BLaER1 treated with 17β-estradiol and CSF1 and Interleukin-3, amounts not matched to agents 10 nM and 100 nM (cell line): Measurements from ENCODE around the gene BSPRY.
"Not testable (repeated sequence)": the region's sequence is repeated elsewhere in the genome, so short reads cannot be mapped to it uniquely, and the experiment has no call there.

Experiments
- H3K27ac ChIP-seq, 11 experiments: shearing (Covaris generic); formaldehyde crosslinking; 2 replicates each; pipeline ENCODE4 v1.8.1; 2022
- H3K27me3 ChIP-seq, 11 experiments: shearing (Covaris generic); formaldehyde crosslinking; 2 replicates each; pipeline ENCODE4 v1.8.1; 2022
- H3K36me3 ChIP-seq, 11 experiments: shearing (Covaris generic); formaldehyde crosslinking; 2 replicates each; pipeline ENCODE4 v1.8.1; 2022
- H3K4me1 ChIP-seq, 10 experiments: shearing (Covaris generic); formaldehyde crosslinking; 2 replicates each; pipeline ENCODE4 v1.8.1; 2022
- H3K4me2 ChIP-seq, 11 experiments: shearing (Covaris generic); formaldehyde crosslinking; 2 replicates each; pipeline ENCODE4 v1.8.1; 2022
- H3K4me3 ChIP-seq, 10 experiments: shearing (Covaris generic); formaldehyde crosslinking; 2 replicates each; pipeline ENCODE4 v1.8.1; 2022
- H3K9ac ChIP-seq, 11 experiments: shearing (Covaris generic); formaldehyde crosslinking; 2 replicates each; pipeline ENCODE4 v1.8.1; 2022
- H3K9me3 ChIP-seq, 11 experiments: shearing (Covaris generic); formaldehyde crosslinking; replicated peaks in 1 of 11; 2 replicates each; pipeline ENCODE4 v1.8.1; 2022
- H4K20me1 ChIP-seq, 11 experiments: shearing (Covaris generic); formaldehyde crosslinking; 2 replicates each; pipeline ENCODE4 v1.8.1; 2022
- Cebpa-rat ChIP-seq, 11 experiments: shearing (Covaris generic); IDR thresholded peaks; 2 replicates each; pipeline ENCODE4 v1.8.1; 2022

The BSPRY gene

GRCh38 chr9:113372059-113372458 lies 22.7 kb downstream of the BSPRY start:
- peaks cover 9 to 14% (median 12%) of the 10 kb centered on the region in 10 experiments; a peak in 19 of 20 replicates for H3K4me1 ChIP-seq
- no peak overlapping the region for H3K27ac ChIP-seq
- H3K4me3 ChIP-seq: no peak overlapping the region
- H3K4me2 ChIP-seq: no peak overlapping the region
- no peak for TF ChIP-seq Cebpa-rat (IDR thresholded peaks at IDR 0.05)
- no peaks in the 10 kb centered on the region for H3K27me3 ChIP-seq
- H3K9me3 ChIP-seq: no peaks in the 10 kb centered on the region
- H4K20me1 ChIP-seq: peaks cover 0 to 21% (median 0%) of the 10 kb centered on the region in 11 experiments; a peak in 6 of 22 replicates
- no peak overlapping the region for H3K9ac ChIP-seq
- H3K36me3 ChIP-seq: peaks cover 22 to 42% (median 29%) of the 10 kb centered on the region in 11 experiments

DNA sequence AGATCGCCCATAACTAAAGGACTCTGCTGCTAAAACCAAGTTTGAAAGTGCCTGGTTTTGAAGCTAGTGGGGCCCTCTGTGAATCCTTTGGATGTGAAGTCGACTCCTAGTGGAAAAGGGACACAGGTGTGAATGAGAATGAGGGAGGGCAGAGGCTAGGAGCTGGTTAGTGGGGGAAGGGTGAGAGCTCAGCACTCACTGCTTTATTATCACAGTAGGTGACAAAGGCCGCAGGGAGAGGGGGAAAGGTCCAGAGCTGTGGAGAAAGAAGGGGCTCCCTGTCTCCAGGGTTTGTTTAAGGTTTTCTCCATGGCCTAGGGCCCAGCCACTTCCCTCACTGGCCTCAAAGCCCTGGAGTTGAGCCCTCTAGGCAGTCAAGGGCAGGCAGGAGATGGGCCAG lies 23.9 kb downstream of the BSPRY start:
- no peak overlapping the region for H3K9ac ChIP-seq
- peaks cover 22 to 40% (median 29%) of the 10 kb centered on the region in 11 experiments for H3K36me3 ChIP-seq
- H3K27ac ChIP-seq: no peak overlapping the region
- no peaks in the 10 kb centered on the region for H3K9me3 ChIP-seq
- TF ChIP-seq Cebpa-rat (IDR thresholded peaks at IDR 0.05): no peak
- H3K4me1 ChIP-seq: peaks cover 9 to 18% (median 13%) of the 10 kb centered on the region in 10 experiments; a peak in 19 of 20 replicates
- no peaks in the 10 kb centered on the region for H3K27me3 ChIP-seq
- no peak overlapping the region for H3K4me2 ChIP-seq
- H3K4me3 ChIP-seq: no peak overlapping the region
- peaks cover 0 to 21% (median 0%) of the 10 kb centered on the region in 11 experiments; a peak in 6 of 22 replicates for H4K20me1 ChIP-seq

- no peak overlapping the region for H3K9ac ChIP-seq
- H3K4me3 ChIP-seq: no peak overlapping the region
- peaks cover 0 to 21% (median 0%) of the 10 kb centered on the region in 11 experiments; a peak in 6 of 22 replicates for H4K20me1 ChIP-seq
- no peaks in the 10 kb centered on the region for H3K27me3 ChIP-seq
- H3K9me3 ChIP-seq: no peaks in the 10 kb centered on the region
- no peak for TF ChIP-seq Cebpa-rat (IDR thresholded peaks at IDR 0.05)
- peaks cover 9 to 18% (median 13%) of the 10 kb centered on the region in 10 experiments; a peak in 19 of 20 replicates for H3K4me1 ChIP-seq
- peaks cover 22 to 35% (median 29%) of the 10 kb centered on the region in 11 experiments for H3K36me3 ChIP-seq
- no peak overlapping the region for H3K4me2 ChIP-seq
- H3K27ac ChIP-seq: no peak overlapping the region
These were observed 24.5 kb downstream of the BSPRY start for GRCh38 chr9:113373676-113374392.

DNA sequence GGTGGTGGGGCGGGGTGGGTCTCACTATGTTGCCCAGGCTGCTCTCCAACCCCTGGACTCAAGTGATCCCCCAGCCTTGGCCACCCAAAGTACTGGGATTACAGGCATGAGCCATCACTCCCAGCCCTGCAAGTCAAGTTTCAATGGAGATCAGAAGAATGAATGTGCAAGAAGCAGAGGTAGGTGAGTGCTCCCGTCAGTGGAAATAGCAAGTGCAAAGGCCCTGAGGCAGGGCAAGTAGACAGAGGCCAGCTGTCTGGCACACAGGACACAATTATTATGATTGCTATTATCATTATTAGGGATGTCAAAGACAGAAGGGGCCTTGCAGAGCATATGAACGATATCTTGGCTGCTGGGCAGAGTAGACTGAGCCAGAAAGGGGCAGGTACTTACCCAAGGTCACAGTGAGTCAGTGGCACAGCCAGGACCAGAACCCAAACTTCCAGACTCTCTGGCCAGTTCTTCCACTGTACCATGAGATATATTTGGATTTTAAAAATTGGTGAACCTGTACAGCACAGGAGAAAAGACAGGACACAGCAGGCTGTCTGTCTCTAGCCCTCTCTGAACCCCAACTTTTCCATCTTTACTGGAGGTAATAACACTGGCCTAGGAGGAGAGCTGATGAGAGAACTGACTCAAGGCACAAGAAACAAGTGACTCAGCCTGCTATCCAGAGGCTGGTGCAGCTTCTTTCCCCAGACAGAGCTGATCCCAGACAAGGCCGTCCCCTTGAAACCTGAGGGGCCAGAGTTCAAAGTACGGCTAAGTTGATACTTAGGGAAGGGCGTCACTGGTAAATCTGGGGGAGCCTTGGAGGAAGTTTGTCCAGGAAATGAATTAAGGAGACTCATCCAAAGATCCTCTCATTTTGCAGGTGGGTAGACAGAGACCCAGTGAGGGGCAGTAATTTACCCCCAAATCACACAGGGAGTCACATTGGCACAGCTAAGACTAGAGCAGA lies 26.0 kb downstream of the BSPRY start:
- peaks cover 22 to 31% (median 28%) of the 10 kb centered on the region in 11 experiments for H3K36me3 ChIP-seq
- no peaks in the 10 kb centered on the region for H3K9me3 ChIP-seq
- H4K20me1 ChIP-seq: peaks cover 0 to 21% (median 0%) of the 10 kb centered on the region in 11 experiments; a peak in 5 of 22 replicates
- peak overlapping the region; percentile 81 to 92 (median 85); a peak in 17 of 20 replicates for H3K4me3 ChIP-seq
- peak overlapping the region; percentile 82 to 92 (median 88) for H3K4me2 ChIP-seq
- H3K27me3 ChIP-seq: no peaks in the 10 kb centered on the region
- H3K4me1 ChIP-seq: peaks cover 9 to 18% (median 13%) of the 10 kb centered on the region in 10 experiments; a peak in 19 of 20 replicates
- no peak for TF ChIP-seq Cebpa-rat (IDR thresholded peaks at IDR 0.05)
- H3K9ac ChIP-seq: peak overlapping the region in 8 of 11 experiments; percentile 13 to 90 (median 87); a peak in 8 of 22 replicates
- H3K27ac ChIP-seq: no peak overlapping the region

- Histone ChIP-seq H3K27ac (peak within 1 kb of the TSS; percentile 64 to 83 (median 77)), H4K20me1 (peaks cover 0 to 21% (median 0%) of the 10 kb centered on the region in 11 experiments; a peak in 5 of 22 replicates), H3K9ac (peak within 1 kb of the TSS; percentile 81 to 90 (median 87)), H3K9me3 (no peaks in the 10 kb centered on the region), H3K36me3 (peaks cover 22 to 31% (median 28%) of the 10 kb centered on the region in 11 experiments), H3K27me3 (no peaks in the 10 kb centered on the region), H3K4me3 (peak within 1 kb of the TSS; percentile 81 to 92 (median 85)), H3K4me2 (peak within 1 kb of the TSS; percentile 82 to 92 (median 89)), H3K4me1 (peaks cover 15 to 28% (median 19%) of the 10 kb centered on the region in 10 experiments)
- TF ChIP-seq Cebpa-rat (IDR thresholded peaks at IDR 0.05): no peak
These were observed 27.6 kb downstream of the BSPRY start, which contains the start of gene HDHD3 for GRCh38 chr9:113376634-113377567. Gene HDHD3, minus strand, starts transcription at chr9:113376986. Its CDS starts 2,632 bp downstream, at chr9:113374354.

DNA sequence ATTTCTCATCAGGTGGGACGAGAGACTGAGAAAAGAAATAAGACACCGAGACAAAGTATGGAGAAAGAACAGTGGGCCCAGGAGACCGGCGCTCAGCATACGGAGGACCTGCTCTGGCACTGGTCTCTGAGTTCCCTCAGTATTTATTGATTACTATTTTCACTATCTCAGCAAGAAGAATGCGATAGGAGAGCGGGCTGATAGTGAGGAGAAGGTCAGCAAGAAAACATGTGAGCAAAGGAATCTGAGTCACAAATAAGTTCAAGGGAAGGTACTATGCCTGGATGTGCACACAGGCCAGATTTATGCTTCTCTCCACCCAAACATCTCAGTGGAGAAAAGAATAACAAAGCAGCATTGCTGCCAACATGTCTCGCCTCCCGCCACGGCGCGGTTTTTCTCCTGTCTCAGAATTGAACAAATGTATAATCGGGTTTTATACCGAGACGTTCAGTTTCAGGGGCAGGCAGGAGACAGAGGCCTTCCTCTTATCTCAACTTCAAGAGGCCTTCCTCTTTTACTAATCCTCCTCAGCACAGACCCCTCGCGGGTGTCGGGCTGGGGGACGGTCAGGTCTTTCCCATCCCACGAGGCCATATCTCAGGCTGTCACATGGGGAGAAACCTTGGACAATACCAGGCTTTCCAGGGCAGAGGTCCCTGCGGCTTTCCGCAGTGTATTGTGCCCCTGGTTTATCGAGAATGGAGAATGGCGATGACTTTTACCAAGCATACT lies 29.9 kb downstream of the BSPRY start:
- not testable (repeated sequence) for H3K27ac ChIP-seq, H3K9ac ChIP-seq, H3K4me2 ChIP-seq, H3K4me3 ChIP-seq, H3K9me3 ChIP-seq, H3K27me3 ChIP-seq
- Histone ChIP-seq H3K4me1 (peaks cover 15 to 35% (median 19%) of the 10 kb centered on the region in 10 experiments), H4K20me1 (peaks cover 0 to 12% (median 0%) of the 10 kb centered on the region in 11 experiments; a peak in 3 of 22 replicates), H3K36me3 (peaks cover 3 to 13% (median 10%) of the 10 kb centered on the region in 11 experiments)

DNA sequence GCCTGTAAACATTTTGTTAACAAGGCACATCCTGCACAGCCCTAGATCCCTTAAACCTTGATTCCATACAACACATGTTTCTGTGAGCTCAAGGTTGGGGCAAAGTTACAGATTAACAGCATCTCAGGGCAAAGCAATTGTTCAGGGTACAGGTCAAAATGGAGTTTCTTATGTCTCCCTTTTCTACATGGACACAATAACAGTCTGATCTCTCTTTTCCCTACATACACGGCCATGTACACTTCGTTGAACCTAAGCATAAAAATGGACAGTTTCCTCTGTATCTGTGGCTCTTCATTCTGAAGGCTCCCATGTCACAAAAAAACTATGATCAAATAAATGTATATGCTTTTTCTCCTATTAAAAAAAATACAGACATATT lies 30.5 kb downstream of the BSPRY start:
- not testable (repeated sequence) for H3K27ac ChIP-seq, H3K4me2 ChIP-seq, H3K9ac ChIP-seq

More for the DNA sequence above, 30.5 kb downstream of the BSPRY start:
- not testable (repeated sequence) for H3K36me3 ChIP-seq, H3K9me3 ChIP-seq, H3K4me3 ChIP-seq, H4K20me1 ChIP-seq, H3K27me3 ChIP-seq
- peaks cover 15 to 41% (median 22%) of the 10 kb centered on the region in 10 experiments for H3K4me1 ChIP-seq
